ENCODE results near the gene ATP2A3.

The ATP2A3 gene

GRCh38 chr17:3954976-3955672 lies 9.1 kb downstream of the ATP2A3 start:
- peaks cover 16% of the 10 kb centered on the region for H3K4me1 Mint-ChIP-seq
- H3K9me3 Mint-ChIP-seq = no peaks in the 10 kb centered on the region
- TF ChIP-seq, protein P1, sequence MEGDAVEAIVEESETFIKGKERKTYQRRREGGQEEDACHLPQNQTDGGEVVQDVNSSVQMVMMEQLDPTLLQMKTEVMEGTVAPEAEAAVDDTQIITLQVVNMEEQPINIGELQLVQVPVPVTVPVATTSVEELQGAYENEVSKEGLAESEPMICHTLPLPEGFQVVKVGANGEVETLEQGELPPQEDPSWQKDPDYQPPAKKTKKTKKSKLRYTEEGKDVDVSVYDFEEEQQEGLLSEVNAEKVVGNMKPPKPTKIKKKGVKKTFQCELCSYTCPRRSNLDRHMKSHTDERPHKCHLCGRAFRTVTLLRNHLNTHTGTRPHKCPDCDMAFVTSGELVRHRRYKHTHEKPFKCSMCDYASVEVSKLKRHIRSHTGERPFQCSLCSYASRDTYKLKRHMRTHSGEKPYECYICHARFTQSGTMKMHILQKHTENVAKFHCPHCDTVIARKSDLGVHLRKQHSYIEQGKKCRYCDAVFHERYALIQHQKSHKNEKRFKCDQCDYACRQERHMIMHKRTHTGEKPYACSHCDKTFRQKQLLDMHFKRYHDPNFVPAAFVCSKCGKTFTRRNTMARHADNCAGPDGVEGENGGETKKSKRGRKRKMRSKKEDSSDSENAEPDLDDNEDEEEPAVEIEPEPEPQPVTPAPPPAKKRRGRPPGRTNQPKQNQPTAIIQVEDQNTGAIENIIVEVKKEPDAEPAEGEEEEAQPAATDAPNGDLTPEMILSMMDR (IDR thresholded peaks at IDR 0.05) = no peak
- DNase-seq = no peak
- no peak overlapping the region for H3K27ac Mint-ChIP-seq
- H3K27me3 Mint-ChIP-seq (ENCODE audit: low read depth, poor library complexity) = peaks cover 27% of the 10 kb centered on the region
- H3K36me3 Mint-ChIP-seq (ENCODE audit: low read depth) = no peaks in the 10 kb centered on the region
- H3K4me3 Mint-ChIP-seq = no peak overlapping the region

GRCh38 chr17:3954086-3954485 lies 10.2 kb downstream of the ATP2A3 start:
- H3K9me3 Mint-ChIP-seq = no peaks in the 10 kb centered on the region
- TF ChIP-seq, protein P1 (IDR thresholded peaks at IDR 0.05) = no peak
- H3K36me3 Mint-ChIP-seq (ENCODE audit: low read depth) = no peaks in the 10 kb centered on the region
- H3K4me1 Mint-ChIP-seq = peaks cover 10% of the 10 kb centered on the region
- peaks cover 21% of the 10 kb centered on the region for H3K27me3 Mint-ChIP-seq (ENCODE audit: low read depth, poor library complexity)
- H3K4me3 Mint-ChIP-seq = no peak overlapping the region
- no peak for DNase-seq
- no peak overlapping the region for H3K27ac Mint-ChIP-seq

- TF ChIP-seq, protein P1 (IDR thresholded peaks at IDR 0.05) = no peak
- Mint-ChIP-seq H3K27ac (no peak overlapping the region), H3K4me3 (no peak overlapping the region), H3K27me3 (ENCODE audit: low read depth, poor library complexity) (peaks cover 21% of the 10 kb centered on the region), H3K4me1 (peaks cover 8% of the 10 kb centered on the region), H3K9me3 (no peaks in the 10 kb centered on the region), H3K36me3 (ENCODE audit: low read depth) (no peaks in the 10 kb centered on the region)
- DNase-seq = no peak
These were observed 10.7 kb downstream of the ATP2A3 start for GRCh38 chr17:3953542-3953941.

DNA sequence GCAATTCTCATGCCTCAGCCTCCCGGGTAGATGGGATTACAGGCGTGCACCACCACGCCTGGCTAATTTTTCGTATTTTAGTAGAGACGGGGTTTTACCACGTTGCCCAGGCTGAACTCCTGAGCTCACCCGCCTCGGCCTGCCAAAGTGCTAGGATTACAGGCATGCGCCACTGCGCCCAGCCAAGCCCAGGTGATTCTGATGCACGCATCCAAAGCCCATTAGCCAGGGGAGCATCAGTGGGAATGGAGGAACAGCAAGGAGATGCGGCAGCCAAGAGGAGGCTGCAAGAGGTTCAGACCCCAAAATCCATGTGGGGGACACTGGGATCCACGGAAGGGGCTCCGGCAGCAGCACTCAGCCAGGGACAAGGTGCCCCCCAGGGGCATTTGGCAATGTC lies 12.1 kb downstream of the ATP2A3 start:
- Mint-ChIP-seq H3K4me1 (peaks cover 8% of the 10 kb centered on the region), H3K9me3 (no peaks in the 10 kb centered on the region), H3K36me3 (ENCODE audit: low read depth) (no peaks in the 10 kb centered on the region), H3K27me3 (ENCODE audit: low read depth, poor library complexity) (peaks cover 14% of the 10 kb centered on the region), H3K27ac (no peak overlapping the region), H3K4me3 (no peak overlapping the region)
- DNase-seq = no peak
- TF ChIP-seq, protein P1 (IDR thresholded peaks at IDR 0.05) = no peak

- Mint-ChIP-seq H3K36me3 (ENCODE audit: low read depth) (no peaks in the 10 kb centered on the region), H3K27me3 (ENCODE audit: low read depth, poor library complexity) (peaks cover 6% of the 10 kb centered on the region), H3K9me3 (no peaks in the 10 kb centered on the region), H3K4me1 (peaks cover 4% of the 10 kb centered on the region), H3K27ac (no peak overlapping the region), H3K4me3 (no peak overlapping the region)
- TF ChIP-seq, protein P1 (IDR thresholded peaks at IDR 0.05) = no peak
- no peak for DNase-seq
These were observed 12.8 kb downstream of the ATP2A3 start for GRCh38 chr17:3951420-3951819.

GRCh38 chr17:3951003-3951402 lies 13.2 kb downstream of the ATP2A3 start:
- Mint-ChIP-seq H3K4me3 (no peak overlapping the region), H3K36me3 (ENCODE audit: low read depth) (no peaks in the 10 kb centered on the region), H3K27ac (no peak overlapping the region), H3K4me1 (no peaks in the 10 kb centered on the region), H3K9me3 (no peaks in the 10 kb centered on the region), H3K27me3 (ENCODE audit: low read depth, poor library complexity) (peaks cover 2% of the 10 kb centered on the region)
- TF ChIP-seq, protein P1 (IDR thresholded peaks at IDR 0.05) = no peak
- DNase-seq = no peak
